ENCODE measurements around the gene SLC38A1. TPM values are rescaled to one million over a fixed set of nuclear protein-coding genes. Genes with fewer than 3 reads are reported as not detected.

Gene SLC38A1
- total and polyA plus RNA-seq, 5 experiments from 2014 or later: 255 to 343 (median 308) TPM

GRCh38 chr12:46160101-46160980, 108.5 kb downstream of the SLC38A1 start:
- no peak for ATAC-seq
- Mint-ChIP-seq H3K9me3 (peaks cover 2 to 17% (median 10%) of the 10 kb centered on the region in 9 donors), H3K27ac (no peak overlapping the region), H3K27me3 (no peaks in the 10 kb centered on the region), H3K4me3 (no peak overlapping the region), H3K36me3 (peaks cover 0 to 14% (median 8%) of the 10 kb centered on the region in 3 donors), H3K4me1 (peaks cover 16 to 21% (median 21%) of the 10 kb centered on the region in 4 donors)
- DNase-seq: no peak
- POLR2A ChIA-PET: interaction anchor here (1.3 kb wide), 1 partner anchor 29 kb away, joined by 3 read pairs; no protein-coding TSS in a partner anchor

DNA sequence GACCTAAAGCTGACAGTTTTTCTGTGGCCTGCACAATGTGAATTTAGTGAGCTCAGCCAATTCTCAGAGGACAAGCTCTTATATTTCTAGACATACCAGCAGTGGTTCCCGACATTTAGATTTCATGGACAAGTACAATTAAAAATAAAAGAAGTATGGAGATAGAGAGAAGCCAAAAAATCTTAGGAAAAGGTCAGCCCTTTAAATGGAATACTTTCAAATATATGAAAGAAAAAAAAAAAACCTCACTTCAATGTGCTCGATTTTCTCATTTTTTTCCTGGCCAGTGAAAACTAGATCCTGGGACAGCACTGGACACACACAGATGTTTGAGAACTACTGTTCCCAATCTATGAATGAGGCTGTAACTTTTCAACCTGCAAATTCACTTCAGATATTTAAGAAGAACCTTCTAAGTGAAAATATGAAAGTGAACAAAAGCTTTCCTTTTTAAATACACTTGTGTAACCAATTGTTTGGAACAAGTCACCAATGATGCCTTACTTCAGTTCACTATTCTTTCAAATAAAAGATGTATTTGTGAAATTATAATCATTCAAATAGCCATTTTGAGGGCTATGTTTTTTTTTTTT, 109.4 kb downstream of the SLC38A1 start:
- POLR2A ChIA-PET: interaction anchor here (0.7 to 1.3 kb wide), 4 partner anchors 8 to 450 kb away, joined by 3 to 5 read pairs (median 3); partner anchors contain the start of gene SCAF11
- peaks cover 0 to 18% (median 8%) of the 10 kb centered on the region in 3 donors for H3K36me3 Mint-ChIP-seq
- H3K4me1 Mint-ChIP-seq: peaks cover 16 to 21% (median 21%) of the 10 kb centered on the region in 4 donors
- H3K27me3 Mint-ChIP-seq: no peaks in the 10 kb centered on the region
- peaks cover 2 to 22% (median 10%) of the 10 kb centered on the region in 9 donors for H3K9me3 Mint-ChIP-seq
- DNase-seq (no peak), ATAC-seq (no peak)
- no peak overlapping the region for H3K4me3 Mint-ChIP-seq
- no peak overlapping the region for H3K27ac Mint-ChIP-seq

DNA sequence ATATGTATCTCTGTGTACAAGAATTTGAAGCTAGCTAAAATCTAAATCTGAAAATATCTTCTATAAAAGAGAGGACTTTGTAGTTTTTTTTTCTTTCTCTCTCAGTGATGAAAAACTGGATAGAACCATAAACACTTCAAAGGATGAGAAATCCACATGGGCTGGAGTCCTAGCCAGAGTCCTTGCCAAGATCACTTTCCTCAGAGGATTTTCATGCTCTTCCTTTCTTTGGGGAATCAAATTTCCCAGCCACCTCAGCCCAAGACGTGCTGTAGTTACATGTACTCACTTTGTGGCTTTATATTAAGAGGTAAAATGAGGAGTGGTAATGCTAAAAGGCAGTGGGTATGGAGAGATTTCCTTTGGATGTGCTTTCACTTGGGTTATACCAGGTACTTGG, 110.3 kb downstream of the SLC38A1 start:
- ATAC-seq: no peak
- DNase-seq: no peak
- Mint-ChIP-seq H3K27ac (peak overlapping the region in 1 of 10 donors; percentile 58), H3K27me3 (no peaks in the 10 kb centered on the region), H3K36me3 (peaks cover 0 to 18% (median 8%) of the 10 kb centered on the region in 3 donors), H3K4me3 (peak overlapping the region in 1 of 10 donors; percentile 52), H3K9me3 (peaks cover 2 to 22% (median 10%) of the 10 kb centered on the region in 9 donors), H3K4me1 (peaks cover 16 to 27% (median 22%) of the 10 kb centered on the region in 4 donors)
- POLR2A ChIA-PET: interaction anchor here (1.0 kb wide), 1 partner anchor 168 kb away, joined by 3 read pairs; the partner anchor contains the start of gene SCAF11

GRCh38 chr12:46154221-46154985, 114.4 kb downstream of the SLC38A1 start:
- peaks cover 13 to 36% (median 24%) of the 10 kb centered on the region in 4 donors for H3K4me1 Mint-ChIP-seq
- ATAC-seq (no peak), DNase-seq (no peak)
- POLR2A ChIA-PET: interaction anchor here (0.9 to 4.2 kb wide), 4 partner anchors 12 to 149 kb away, joined by 3 to 24 read pairs (median 4); partner anchors contain the start of gene SLC38A1
- peak overlapping the region in 2 of 10 donors; percentile 52 to 66 for H3K27ac Mint-ChIP-seq
- peaks cover 0 to 18% (median 8%) of the 10 kb centered on the region in 3 donors for H3K36me3 Mint-ChIP-seq
- peaks cover 2 to 22% (median 10%) of the 10 kb centered on the region in 9 donors for H3K9me3 Mint-ChIP-seq
- no peak overlapping the region for H3K4me3 Mint-ChIP-seq
- H3K27me3 Mint-ChIP-seq: no peaks in the 10 kb centered on the region

DNA sequence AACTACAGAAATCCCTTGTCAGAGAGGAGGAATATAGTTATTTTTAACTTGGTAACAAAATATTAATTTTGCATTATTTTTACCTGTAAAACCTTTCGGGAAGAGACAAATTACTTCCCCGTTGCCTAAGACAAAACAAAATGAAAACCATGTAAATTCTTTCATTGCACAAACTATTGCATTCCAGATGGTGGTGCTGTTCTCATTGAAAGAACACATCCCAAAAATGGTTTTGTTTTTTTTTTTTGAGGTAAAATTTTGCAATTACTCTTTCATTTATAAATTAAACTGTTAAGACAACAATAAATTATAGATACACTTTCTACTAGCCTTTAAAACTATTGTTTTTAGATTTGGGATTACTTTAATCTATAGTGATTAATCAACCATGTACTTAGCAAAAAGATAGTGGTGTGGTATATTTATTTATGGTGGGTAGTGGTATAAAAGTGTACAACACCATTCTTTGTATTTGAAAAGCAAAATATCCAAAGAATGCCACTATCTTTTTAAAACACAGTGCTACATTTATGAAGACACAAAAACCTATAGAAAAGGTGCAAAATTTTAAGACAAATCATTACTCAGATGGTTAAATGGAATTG, 115.5 kb downstream of the SLC38A1 start:
- H3K36me3 Mint-ChIP-seq: peaks cover 0 to 18% (median 8%) of the 10 kb centered on the region in 3 donors
- peaks cover 0 to 5% (median 1%) of the 10 kb centered on the region in 5 donors for H3K27me3 Mint-ChIP-seq
- POLR2A ChIA-PET: interaction anchor here (1.0 to 4.2 kb wide), 2 partner anchors 113 to 116 kb away, joined by 4 to 24 read pairs; partner anchors contain the start of gene SLC38A1
- H3K4me3 Mint-ChIP-seq: peak overlapping the region in 3 of 10 donors; percentile 12 to 23 (median 19)
- H3K9me3 Mint-ChIP-seq: peaks cover 2 to 22% (median 10%) of the 10 kb centered on the region in 9 donors
- peak overlapping the region in 2 of 10 donors; percentile 8 to 64 for H3K27ac Mint-ChIP-seq
- H3K4me1 Mint-ChIP-seq: peaks cover 10 to 32% (median 16%) of the 10 kb centered on the region in 4 donors
- ATAC-seq (no peak), DNase-seq (peak in 3 of 10 donors; percentile 45 to 60 (median 53))

- Mint-ChIP-seq H3K27ac (no peak overlapping the region), H3K27me3 (peaks cover 0 to 14% (median 7%) of the 10 kb centered on the region in 5 donors), H3K36me3 (peaks cover 0 to 18% (median 8%) of the 10 kb centered on the region in 3 donors), H3K9me3 (peaks cover 2 to 22% (median 10%) of the 10 kb centered on the region in 9 donors), H3K4me3 (no peak overlapping the region), H3K4me1 (peaks cover 5 to 23% (median 9%) of the 10 kb centered on the region in 4 donors)
- ATAC-seq (no peak), DNase-seq (no peak)
- POLR2A ChIA-PET: no interaction called here
Measured at GRCh38 chr12:46152456-46152855, 116.4 kb downstream of the SLC38A1 start.

DNA sequence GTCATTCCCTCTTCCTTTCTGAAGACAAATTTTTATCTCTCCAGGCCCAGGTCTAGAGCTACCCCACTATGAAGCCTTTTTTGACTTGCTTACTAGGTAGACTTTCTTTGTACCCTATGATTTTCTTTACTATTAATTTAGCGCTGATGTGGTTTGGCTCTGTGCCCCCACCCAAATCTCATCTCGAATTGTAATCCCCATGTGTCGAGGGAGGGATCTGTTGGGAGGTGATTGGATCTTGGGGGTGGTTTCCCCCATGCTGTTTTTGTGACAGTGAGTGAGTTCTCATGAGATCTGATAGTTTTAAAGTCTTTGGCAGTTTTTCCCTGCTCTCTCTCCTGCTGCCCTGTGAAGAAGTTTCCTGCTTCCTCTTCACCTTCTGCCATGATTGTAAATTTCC, 118.1 kb downstream of the SLC38A1 start:
- Mint-ChIP-seq H3K27me3 (peaks cover 6 to 18% (median 13%) of the 10 kb centered on the region in 5 donors), H3K4me1 (peaks cover 0 to 19% (median 3%) of the 10 kb centered on the region in 4 donors), H3K9me3 (peaks cover 0 to 5% (median 0%) of the 10 kb centered on the region in 9 donors), H3K4me3 (no peak overlapping the region), H3K27ac (peak overlapping the region in 1 of 10 donors; percentile 51), H3K36me3 (peaks cover 0 to 4% (median 0%) of the 10 kb centered on the region in 3 donors)
- POLR2A ChIA-PET: interaction anchor here (0.7 to 1.5 kb wide), 2 partner anchors 115 to 118 kb away, joined by 3 read pairs; partner anchors contain the start of gene SLC38A1
- no peak for DNase-seq
- ATAC-seq: no peak

- POLR2A ChIA-PET: interaction anchor here (0.7 kb wide), 1 partner anchor 115 kb away, joined by 3 read pairs; no protein-coding TSS in a partner anchor
- Mint-ChIP-seq H3K27ac (no peak overlapping the region), H3K9me3 (peaks cover 0 to 2% (median 0%) of the 10 kb centered on the region in 9 donors), H3K27me3 (peaks cover 6 to 18% (median 14%) of the 10 kb centered on the region in 5 donors), H3K36me3 (peaks cover 0 to 1% (median 0%) of the 10 kb centered on the region in 3 donors), H3K4me3 (no peak overlapping the region), H3K4me1 (peaks cover 0 to 19% (median 3%) of the 10 kb centered on the region in 4 donors)
- ATAC-seq (no peak), DNase-seq (no peak)
Measured at GRCh38 chr12:46149905-46150304, 118.9 kb downstream of the SLC38A1 start.

GRCh38 chr12:46149079-46149464, 119.8 kb downstream of the SLC38A1 start:
- no peak overlapping the region for H3K27ac Mint-ChIP-seq
- peaks cover 0 to 19% (median 3%) of the 10 kb centered on the region in 4 donors for H3K4me1 Mint-ChIP-seq
- no peak overlapping the region for H3K4me3 Mint-ChIP-seq
- H3K9me3 Mint-ChIP-seq: no peaks in the 10 kb centered on the region
- H3K27me3 Mint-ChIP-seq: peaks cover 7 to 18% (median 14%) of the 10 kb centered on the region in 5 donors
- no peak for DNase-seq
- ATAC-seq: no peak
- POLR2A ChIA-PET: no interaction called here
- H3K36me3 Mint-ChIP-seq: no peaks in the 10 kb centered on the region

DNA sequence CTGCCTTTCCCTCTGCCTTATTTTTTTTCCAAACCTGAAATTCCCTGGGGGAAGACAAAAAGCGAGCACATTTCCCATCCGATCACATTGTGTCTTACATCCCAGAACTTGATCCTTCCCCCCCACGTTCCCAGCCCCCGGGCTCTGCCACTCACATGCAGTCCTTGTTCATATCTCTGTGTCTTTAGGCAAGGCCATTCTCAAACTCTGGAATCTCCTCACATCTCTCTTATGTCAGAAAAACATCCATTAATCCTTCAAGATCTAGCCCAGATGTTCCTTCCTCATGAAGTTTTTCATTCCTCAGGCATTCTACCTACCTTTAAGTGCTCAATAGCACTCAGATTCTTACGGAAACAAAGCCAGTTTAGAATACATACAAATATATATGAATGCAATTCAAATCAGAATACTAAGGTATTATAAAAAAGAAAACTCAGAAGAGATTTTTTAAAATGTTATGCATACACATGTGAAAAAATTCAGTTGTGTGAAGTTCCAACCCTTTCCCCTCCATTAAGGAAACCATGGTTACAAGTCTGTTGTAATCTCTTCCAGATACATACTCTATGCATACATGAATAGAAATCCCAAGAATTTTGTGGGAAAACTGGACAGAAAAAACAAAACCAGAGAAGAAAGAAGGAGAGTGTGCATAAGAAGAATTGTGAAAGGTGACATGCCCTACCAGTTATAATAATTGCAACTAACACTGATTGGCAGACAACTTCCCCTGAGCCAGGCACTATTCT, 120.3 kb downstream of the SLC38A1 start:
- no peak overlapping the region for H3K4me3 Mint-ChIP-seq
- DNase-seq (no peak), ATAC-seq (no peak)
- no peaks in the 10 kb centered on the region for H3K36me3 Mint-ChIP-seq
- H3K4me1 Mint-ChIP-seq: peaks cover 0 to 13% (median 1%) of the 10 kb centered on the region in 4 donors
- peaks cover 7 to 18% (median 14%) of the 10 kb centered on the region in 5 donors for H3K27me3 Mint-ChIP-seq
- H3K27ac Mint-ChIP-seq: no peak overlapping the region
- no peaks in the 10 kb centered on the region for H3K9me3 Mint-ChIP-seq
- POLR2A ChIA-PET: no interaction called here

DNA sequence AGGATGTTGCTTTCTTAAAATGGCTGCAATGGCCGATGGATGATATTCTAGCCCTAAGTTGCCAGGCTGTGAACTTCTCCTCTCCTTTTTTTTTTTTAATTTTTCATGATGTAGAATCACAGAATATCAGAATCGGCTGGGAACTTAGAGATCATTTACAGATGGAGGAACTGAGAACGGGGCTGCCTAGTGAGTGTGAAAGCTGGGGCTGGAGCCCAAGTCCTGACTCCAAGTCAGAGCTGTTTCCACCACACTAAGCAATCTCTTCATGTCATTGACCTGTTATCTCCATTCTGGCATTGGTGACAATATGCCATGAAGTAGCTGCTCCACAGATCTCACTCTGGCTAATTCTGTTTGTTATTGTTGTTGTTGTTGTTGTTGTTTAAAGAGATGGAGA, 121.7 kb downstream of the SLC38A1 start:
- Mint-ChIP-seq H3K9me3 (no peaks in the 10 kb centered on the region), H3K4me3 (no peak overlapping the region), H3K27ac (no peak overlapping the region), H3K36me3 (peaks cover 0 to under 1% (median 0%) of the 10 kb centered on the region in 3 donors), H3K27me3 (peaks cover 7 to 25% (median 14%) of the 10 kb centered on the region in 5 donors), H3K4me1 (peaks cover 0 to 8% (median 1%) of the 10 kb centered on the region in 4 donors)
- POLR2A ChIA-PET: no interaction called here
- ATAC-seq (no peak), DNase-seq (no peak)

Data from naive thymus-derived CD8-positive, alpha-beta T cell (primary cell).